PFSK-1 (cell line): ENCODE measurements around the gene SERPINA9.

Experiments used
- FOXP2 ChIP-seq: optimal IDR thresholded peaks from 2 replicates; pipeline ENCODE3; 2011; ENCODE audit warnings: borderline replicate concordance, control low read depth, inconsistent platforms; ENCODE audit not compliant: insufficient read depth; ENCODE audit errors: extremely low read length, extremely low read depth
- POLR2AphosphoS5 ChIP-seq: IDR thresholded peaks from 2 replicates; pipeline ENCODE4 v1.6.1; 2012; ENCODE audit warnings: low read depth, mild to moderate bottlenecking, control low read depth, low read length, moderate library complexity
- REST ChIP-seq, 2 experiments: IDR thresholded peaks; 2 replicates each; pipeline versions ENCODE4 v1.6.1 to v1.8.0; 2011 to 2012; ENCODE audit warnings: low read depth in 2 of 2, low read length in 2 of 2, control low read depth in 1 of 2, inconsistent platforms in 1 of 2, mild to moderate bottlenecking in 1 of 2, moderate library complexity in 1 of 2; ENCODE audit not compliant: insufficient read depth in 1 of 2
- SIN3A ChIP-seq: IDR thresholded peaks from 2 replicates; pipeline ENCODE4 v1.6.1; 2012; ENCODE audit warnings: mild to moderate bottlenecking, low read length, moderate library complexity, borderline replicate concordance; ENCODE audit not compliant: insufficient read depth
- TAF1 ChIP-seq: IDR thresholded peaks from 2 replicates; pipeline ENCODE4 v1.6.1; 2012; ENCODE audit warnings: low read length, control low read depth, borderline replicate concordance; ENCODE audit not compliant: insufficient read depth

SERPINA9 gene

GRCh38 chr14:94462219-94462551, 13.8 kb downstream of the SERPINA9 start:
- TF ChIP-seq REST (IDR thresholded peaks at IDR 0.05; ENCODE audit: insufficient read depth in 1 of 2, low read depth in 2 of 2, low read length in 2 of 2), result no peak
- no peak for TF ChIP-seq FOXP2
- TF ChIP-seq POLR2AphosphoS5, result no peak
- no peak for TF ChIP-seq TAF1
- no peak for TF ChIP-seq SIN3A

- TF ChIP-seq FOXP2, result no peak
- no peak for TF ChIP-seq POLR2AphosphoS5
- no peak for TF ChIP-seq SIN3A
- no peak for TF ChIP-seq TAF1
- no peak for TF ChIP-seq REST (IDR thresholded peaks at IDR 0.05; ENCODE audit: insufficient read depth in 1 of 2, low read depth in 2 of 2, low read length in 2 of 2)
These were observed 14.3 kb downstream of the SERPINA9 start for GRCh38 chr14:94461526-94462218.

GRCh38 chr14:94460631-94461416, 15.2 kb downstream of the SERPINA9 start:
- no peak for TF ChIP-seq SIN3A
- no peak for TF ChIP-seq FOXP2
- TF ChIP-seq POLR2AphosphoS5, result no peak
- TF ChIP-seq TAF1, result no peak
- no peak for TF ChIP-seq REST (IDR thresholded peaks at IDR 0.05; ENCODE audit: insufficient read depth in 1 of 2, low read depth in 2 of 2, low read length in 2 of 2)

GRCh38 chr14:94458558-94459205, 17.3 kb downstream of the SERPINA9 start:
- no peak for TF ChIP-seq TAF1
- TF ChIP-seq SIN3A, result no peak
- TF ChIP-seq FOXP2, result no peak
- TF ChIP-seq POLR2AphosphoS5, result no peak
- TF ChIP-seq REST (IDR thresholded peaks at IDR 0.05; ENCODE audit: insufficient read depth in 1 of 2, low read depth in 2 of 2, low read length in 2 of 2), result no peak
